Heart left ventricle (tissue), 13 donors: ENCODE measurements around the gene CAV3.

Experiments
- POLR2A ChIP-seq, 2 donors: fragments of 450-650 bp; IDR thresholded peaks; one replicate each; pipeline ENCODE4 v1.6.1; 2017; ENCODE audit warnings: antibody characterized with exemption in 2 of 2, mild to moderate bottlenecking in 2 of 2, moderate library complexity in 2 of 2
- TF ChIP-seq, protein P1 (sequence below), 12 donors: fragments of 200-600 bp; sonication (generic) in 4 of 12; IDR thresholded peaks; one replicate each; pipeline versions ENCODE4 v1.5.0 to v1.8.0; 2018 to 2022; ENCODE audit warnings: antibody characterized with exemption in 12 of 12, mild to moderate bottlenecking in 5 of 12
- donor health status: ischemic (EF 13 %, LVEDD 7.1; RV severe dilation, severe dysfunction).
- donor health status: DM: no; HTN: yes; CAD: no.
- donor health status: DM: no; HTN: no; CAD: no.
- donor health status: ischemic (EF 25% LVEDD 6.9; RV normal size, moderate dysfunction).
- donor health status: ischemic (EF 25% LVEDD 5.7; RV mildly dilated, moderate dysfunction).
- donor health status: ischemic (EF 35%, LVEDD 5.7; RV mildly dilated, moderate dysfunction).
- donor health status: nonischemic (EF 11% LVEDD 7.7; RV severe dilation, severe dysfunction).
- donor health status: DM: yes; HTN: yes; CAD: no.
- donor health status: PGD.
- donor health status: ischemic (EF 29% LVEDD 5.4; RV normal size, mild dysfunction).
- donor health status: nonischemic (EF 23%, LVEDD 6.1; RV moderate dilation, normal function).

DNA sequence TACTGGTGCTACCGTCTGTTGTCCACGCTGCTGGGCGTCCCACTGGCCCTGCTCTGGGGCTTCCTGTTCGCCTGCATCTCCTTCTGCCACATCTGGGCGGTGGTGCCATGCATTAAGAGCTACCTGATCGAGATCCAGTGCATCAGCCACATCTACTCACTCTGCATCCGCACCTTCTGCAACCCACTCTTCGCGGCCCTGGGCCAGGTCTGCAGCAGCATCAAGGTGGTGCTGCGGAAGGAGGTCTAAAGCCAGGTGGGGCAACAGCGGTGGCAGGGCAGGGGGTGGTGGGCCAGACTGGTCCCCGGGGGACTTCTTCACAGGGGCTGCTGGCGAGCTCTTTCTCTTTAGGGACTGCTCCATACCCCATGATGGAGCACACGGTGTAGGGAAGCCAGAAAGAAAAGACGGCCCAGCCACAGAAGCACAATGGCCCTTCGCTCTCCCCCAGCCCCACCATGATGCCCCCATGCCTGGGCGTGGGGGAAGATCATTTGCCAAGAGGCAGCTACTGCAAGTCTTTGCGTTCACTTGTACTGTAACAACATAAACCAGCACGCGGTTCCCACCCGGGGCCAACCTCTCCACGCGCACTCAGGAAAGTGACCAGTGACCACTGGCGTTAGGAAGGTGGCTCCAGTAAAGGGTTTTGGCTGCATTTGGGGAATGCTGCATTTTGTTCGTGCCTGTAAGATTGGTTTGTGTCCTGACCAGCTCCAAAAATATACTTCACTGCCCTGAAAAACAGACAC is 12.2 kb downstream of the CAV3 start:
- TF ChIP-seq, protein P1, sequence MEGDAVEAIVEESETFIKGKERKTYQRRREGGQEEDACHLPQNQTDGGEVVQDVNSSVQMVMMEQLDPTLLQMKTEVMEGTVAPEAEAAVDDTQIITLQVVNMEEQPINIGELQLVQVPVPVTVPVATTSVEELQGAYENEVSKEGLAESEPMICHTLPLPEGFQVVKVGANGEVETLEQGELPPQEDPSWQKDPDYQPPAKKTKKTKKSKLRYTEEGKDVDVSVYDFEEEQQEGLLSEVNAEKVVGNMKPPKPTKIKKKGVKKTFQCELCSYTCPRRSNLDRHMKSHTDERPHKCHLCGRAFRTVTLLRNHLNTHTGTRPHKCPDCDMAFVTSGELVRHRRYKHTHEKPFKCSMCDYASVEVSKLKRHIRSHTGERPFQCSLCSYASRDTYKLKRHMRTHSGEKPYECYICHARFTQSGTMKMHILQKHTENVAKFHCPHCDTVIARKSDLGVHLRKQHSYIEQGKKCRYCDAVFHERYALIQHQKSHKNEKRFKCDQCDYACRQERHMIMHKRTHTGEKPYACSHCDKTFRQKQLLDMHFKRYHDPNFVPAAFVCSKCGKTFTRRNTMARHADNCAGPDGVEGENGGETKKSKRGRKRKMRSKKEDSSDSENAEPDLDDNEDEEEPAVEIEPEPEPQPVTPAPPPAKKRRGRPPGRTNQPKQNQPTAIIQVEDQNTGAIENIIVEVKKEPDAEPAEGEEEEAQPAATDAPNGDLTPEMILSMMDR (IDR thresholded peaks at IDR 0.05), result no peak
- TF ChIP-seq POLR2A (IDR thresholded peaks at IDR 0.05), result no peak
